ENCODE data around the gene BBS12.

GRCh38 chr4:122716825-122717448 lies 15.6 kb upstream of the BBS12 start:
- TF ChIP-seq PATZ1 (CRISPR knock-in tag; IDR thresholded peaks at IDR 0.05; ENCODE audit: borderline replicate concordance) (no peak), TOX (CRISPR knock-in tag; IDR thresholded peaks at IDR 0.05; ENCODE audit: borderline replicate concordance) (no peak), ZFP30 (CRISPR knock-in tag; IDR thresholded peaks at IDR 0.05) (no peak), ZNF565 (CRISPR knock-in tag; conservative IDR thresholded peaks at IDR 0.05; ENCODE audit: low read depth) (no peak), CREB5 (CRISPR knock-in tag; IDR thresholded peaks at IDR 0.05; ENCODE audit: low read depth) (no peak), GLIS3 (CRISPR knock-in tag; IDR thresholded peaks at IDR 0.05) (no peak), RARB (CRISPR knock-in tag; IDR thresholded peaks at IDR 0.05) (no peak), ZNF8 (CRISPR knock-in tag; IDR thresholded peaks at IDR 0.05) (no peak)
- TF ChIP-seq, protein P1, sequence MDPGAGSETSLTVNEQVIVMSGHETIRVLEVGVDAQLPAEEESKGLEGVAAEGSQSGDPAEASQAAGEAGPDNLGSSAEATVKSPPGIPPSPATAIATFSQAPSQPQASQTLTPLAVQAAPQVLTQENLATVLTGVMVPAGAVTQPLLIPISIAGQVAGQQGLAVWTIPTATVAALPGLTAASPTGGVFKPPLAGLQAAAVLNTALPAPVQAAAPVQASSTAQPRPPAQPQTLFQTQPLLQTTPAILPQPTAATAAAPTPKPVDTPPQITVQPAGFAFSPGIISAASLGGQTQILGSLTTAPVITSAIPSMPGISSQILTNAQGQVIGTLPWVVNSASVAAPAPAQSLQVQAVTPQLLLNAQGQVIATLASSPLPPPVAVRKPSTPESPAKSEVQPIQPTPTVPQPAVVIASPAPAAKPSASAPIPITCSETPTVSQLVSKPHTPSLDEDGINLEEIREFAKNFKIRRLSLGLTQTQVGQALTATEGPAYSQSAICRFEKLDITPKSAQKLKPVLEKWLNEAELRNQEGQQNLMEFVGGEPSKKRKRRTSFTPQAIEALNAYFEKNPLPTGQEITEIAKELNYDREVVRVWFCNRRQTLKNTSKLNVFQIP (CRISPR knock-in tag; IDR thresholded peaks at IDR 0.05; ENCODE audit: borderline replicate concordance, low read depth) = no peak

Data from SK-N-SH treated with all-trans-retinoic acid at 6 μM for 48 hours (cell line).